Measurements from ENCODE around the gene TAS2R38.

The TAS2R38 gene

DNA sequence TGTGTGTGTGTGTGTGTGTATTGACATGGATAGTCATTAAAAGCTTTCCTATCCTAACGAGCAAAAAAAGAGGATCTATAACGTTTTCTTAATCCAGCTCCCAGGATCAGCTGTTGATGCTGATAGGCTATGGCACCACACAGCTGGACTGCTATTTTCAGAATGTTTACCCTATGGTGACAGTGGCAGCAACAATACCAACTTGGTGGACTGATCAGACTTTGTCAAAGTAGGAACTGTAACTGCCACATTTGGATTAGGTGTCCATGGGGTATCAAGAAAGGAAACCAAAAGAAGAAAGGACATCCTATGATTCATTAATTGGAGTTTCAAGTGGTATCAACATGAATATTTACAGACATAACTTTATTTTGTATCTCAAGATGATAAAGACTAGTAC is 24.1 kb downstream of the TAS2R38 start:
- H3K4me1 ChIP-seq (ENCODE audit: control insufficient read depth in 1 of 2, insufficient read depth in 2 of 2, low read length in 2 of 2): no peaks in the 10 kb centered on the region
- H3K36me3 ChIP-seq (ENCODE audit: control insufficient read depth in 1 of 2, insufficient read depth in 2 of 2, low read length in 2 of 2): no peaks in the 10 kb centered on the region
- no peak overlapping the region for H3K4me3 ChIP-seq (ENCODE audit: low read depth in 1 of 2, low read length in 2 of 2)
- no peak overlapping the region for H3K27ac ChIP-seq (ENCODE audit: low read depth, low read length)
- no peaks in the 10 kb centered on the region for H3K9me3 ChIP-seq (ENCODE audit: control insufficient read depth in 1 of 2, low read length in 2 of 2)
- H3K9ac ChIP-seq (ENCODE audit: low read depth in 1 of 2, low read length in 2 of 2): no peak overlapping the region
- H3K27me3 ChIP-seq (ENCODE audit: control insufficient read depth in 1 of 2, insufficient read depth in 2 of 2, low read length in 2 of 2): no peaks in the 10 kb centered on the region

DNA sequence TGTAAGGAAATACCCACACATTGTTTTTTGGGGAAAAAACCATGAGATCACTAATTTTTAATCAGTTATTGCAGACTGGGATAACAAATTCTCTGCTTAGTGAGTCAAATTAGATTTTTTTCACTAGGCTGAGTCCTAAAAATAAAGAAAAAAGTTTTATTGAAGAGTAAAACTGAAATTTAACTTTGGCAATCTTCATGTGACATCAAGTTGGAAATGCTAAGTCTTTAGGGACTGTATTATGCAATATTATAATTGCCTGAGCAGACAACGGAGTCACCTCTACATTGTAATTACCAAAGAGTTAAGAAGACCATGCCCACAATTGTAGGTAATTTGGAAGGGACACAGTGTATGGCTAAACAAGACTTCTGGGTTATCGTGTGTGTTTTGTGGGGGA is 24.6 kb downstream of the TAS2R38 start:
- Histone ChIP-seq H3K4me3 (ENCODE audit: low read depth in 1 of 2, low read length in 2 of 2) (no peak overlapping the region), H3K36me3 (ENCODE audit: control insufficient read depth in 1 of 2, insufficient read depth in 2 of 2, low read length in 2 of 2) (no peaks in the 10 kb centered on the region), H3K4me1 (ENCODE audit: control insufficient read depth in 1 of 2, insufficient read depth in 2 of 2, low read length in 2 of 2) (no peaks in the 10 kb centered on the region), H3K9ac (ENCODE audit: low read depth in 1 of 2, low read length in 2 of 2) (no peak overlapping the region), H3K27ac (ENCODE audit: low read depth, low read length) (no peak overlapping the region), H3K27me3 (ENCODE audit: control insufficient read depth in 1 of 2, insufficient read depth in 2 of 2, low read length in 2 of 2) (no peaks in the 10 kb centered on the region), H3K9me3 (ENCODE audit: control insufficient read depth in 1 of 2, low read length in 2 of 2) (no peaks in the 10 kb centered on the region)

DNA sequence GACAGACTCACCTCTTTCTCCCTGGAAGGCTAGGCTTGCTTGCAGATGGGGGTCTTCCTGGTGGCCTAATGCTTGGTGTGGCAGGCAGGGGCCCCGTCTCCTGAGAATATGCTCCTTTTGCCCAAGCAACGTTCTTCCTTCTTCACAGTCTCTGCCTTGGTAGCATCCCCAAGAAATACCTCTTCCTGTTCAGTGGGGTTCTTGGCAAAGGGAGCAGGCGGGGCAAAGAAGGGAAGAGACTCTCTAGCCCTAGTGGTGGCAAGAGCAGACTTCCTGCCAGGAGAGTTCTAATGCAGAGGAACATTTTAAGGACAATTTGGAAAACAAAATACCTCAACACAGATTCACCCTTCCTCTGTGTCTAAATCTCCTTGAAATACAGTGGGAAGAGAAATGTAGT is 26.8 kb downstream of the TAS2R38 start, which contains the start of gene CLEC5A:
Gene CLEC5A, minus strand, starts transcription at position 179 of the 400 bp plus-strand sequence. CDS start 682 bp downstream, outside the sequence.
- Histone ChIP-seq H3K9ac (ENCODE audit: low read depth in 1 of 2, low read length in 2 of 2) (no peak within 1 kb of the TSS), H3K27ac (ENCODE audit: low read depth, low read length) (no peak within 1 kb of the TSS), H3K4me3 (ENCODE audit: low read depth in 1 of 2, low read length in 2 of 2) (no peak within 1 kb of the TSS), H3K36me3 (ENCODE audit: control insufficient read depth in 1 of 2, insufficient read depth in 2 of 2, low read length in 2 of 2) (no peaks in the 10 kb centered on the region), H3K4me1 (ENCODE audit: control insufficient read depth in 1 of 2, insufficient read depth in 2 of 2, low read length in 2 of 2) (no peaks in the 10 kb centered on the region), H3K27me3 (ENCODE audit: control insufficient read depth in 1 of 2, insufficient read depth in 2 of 2, low read length in 2 of 2) (no peaks in the 10 kb centered on the region), H3K9me3 (ENCODE audit: control insufficient read depth in 1 of 2, low read length in 2 of 2) (peaks cover 0 to 7% of the 10 kb centered on the region in 2 donors)

DNA sequence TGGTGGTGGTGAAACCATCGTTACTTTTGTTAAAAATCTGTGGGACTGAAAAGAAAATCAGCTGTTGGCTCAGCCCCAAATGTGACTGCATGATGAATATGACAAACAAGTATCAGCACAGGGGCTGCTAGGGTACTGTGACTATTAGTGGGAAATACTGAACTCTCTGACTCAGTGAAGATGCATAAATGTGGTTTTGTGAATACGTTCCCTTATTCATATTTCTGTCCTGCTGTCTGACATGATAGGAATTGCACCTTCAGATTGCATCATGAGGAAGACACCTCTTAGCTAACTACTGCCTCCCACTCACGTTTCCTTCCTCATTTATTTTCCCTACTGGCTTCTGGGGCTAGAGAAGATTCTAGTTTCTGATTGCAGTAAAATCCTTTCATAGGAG is 28.2 kb downstream of the TAS2R38 start:
- Histone ChIP-seq H3K4me3 (ENCODE audit: low read depth in 1 of 2, low read length in 2 of 2) (no peak overlapping the region), H3K27me3 (ENCODE audit: control insufficient read depth in 1 of 2, insufficient read depth in 2 of 2, low read length in 2 of 2) (no peaks in the 10 kb centered on the region), H3K9me3 (ENCODE audit: control insufficient read depth in 1 of 2, low read length in 2 of 2) (peaks cover 0 to 17% of the 10 kb centered on the region in 2 donors), H3K9ac (ENCODE audit: low read depth in 1 of 2, low read length in 2 of 2) (no peak overlapping the region), H3K4me1 (ENCODE audit: control insufficient read depth in 1 of 2, insufficient read depth in 2 of 2, low read length in 2 of 2) (no peaks in the 10 kb centered on the region), H3K27ac (ENCODE audit: low read depth, low read length) (no peak overlapping the region), H3K36me3 (ENCODE audit: control insufficient read depth in 1 of 2, insufficient read depth in 2 of 2, low read length in 2 of 2) (no peaks in the 10 kb centered on the region)

DNA sequence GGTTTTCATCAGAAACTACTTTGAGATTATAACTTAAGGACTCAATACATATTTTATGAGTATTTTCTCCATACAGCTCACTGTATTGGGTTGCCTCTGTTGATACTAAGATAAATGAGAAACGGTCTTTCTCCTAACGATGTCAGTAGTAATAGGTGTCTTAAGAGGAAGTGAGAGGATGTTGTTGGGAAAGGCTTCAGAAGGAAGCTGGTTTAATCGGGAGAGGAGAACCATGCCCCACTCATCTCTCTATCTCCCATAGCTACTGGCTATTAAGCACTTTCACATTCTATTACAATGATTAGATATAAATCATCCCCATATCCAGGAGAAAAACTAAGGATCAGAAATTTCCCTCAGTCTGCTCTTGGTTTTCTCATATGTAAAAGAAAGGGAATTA is 28.8 kb downstream of the TAS2R38 start:
- Histone ChIP-seq H3K4me3 (ENCODE audit: low read depth in 1 of 2, low read length in 2 of 2) (no peak overlapping the region), H3K9ac (ENCODE audit: low read depth in 1 of 2, low read length in 2 of 2) (no peak overlapping the region), H3K27ac (ENCODE audit: low read depth, low read length) (no peak overlapping the region), H3K4me1 (ENCODE audit: control insufficient read depth in 1 of 2, insufficient read depth in 2 of 2, low read length in 2 of 2) (no peaks in the 10 kb centered on the region), H3K36me3 (ENCODE audit: control insufficient read depth in 1 of 2, insufficient read depth in 2 of 2, low read length in 2 of 2) (no peaks in the 10 kb centered on the region), H3K27me3 (ENCODE audit: control insufficient read depth in 1 of 2, insufficient read depth in 2 of 2, low read length in 2 of 2) (no peaks in the 10 kb centered on the region), H3K9me3 (ENCODE audit: control insufficient read depth in 1 of 2, low read length in 2 of 2) (peaks cover 0 to 17% of the 10 kb centered on the region in 2 donors)

DNA sequence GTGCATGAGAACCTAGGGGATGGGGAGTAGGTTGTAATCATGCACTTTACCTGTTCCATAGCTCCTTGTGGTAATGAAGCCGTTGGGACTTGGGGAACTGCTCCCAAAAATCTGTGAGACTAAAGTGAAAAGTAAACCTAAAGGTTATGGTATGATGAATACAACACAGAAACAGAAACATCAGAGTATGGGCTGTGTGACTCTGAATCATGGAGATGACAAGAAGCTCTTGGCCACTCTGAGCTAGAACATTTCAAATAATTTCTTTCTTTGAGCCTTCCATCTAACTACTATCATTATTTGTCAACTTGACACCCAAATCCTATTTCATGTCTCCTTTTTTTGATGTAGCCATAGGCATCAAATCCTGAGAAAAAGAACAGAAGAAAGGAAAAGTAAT is 29.7 kb downstream of the TAS2R38 start:
- Histone ChIP-seq H3K27ac (ENCODE audit: low read depth, low read length) (no peak overlapping the region), H3K27me3 (ENCODE audit: control insufficient read depth in 1 of 2, insufficient read depth in 2 of 2, low read length in 2 of 2) (no peaks in the 10 kb centered on the region), H3K9ac (ENCODE audit: low read depth in 1 of 2, low read length in 2 of 2) (no peak overlapping the region), H3K9me3 (ENCODE audit: control insufficient read depth in 1 of 2, low read length in 2 of 2) (peaks cover 0 to 17% of the 10 kb centered on the region in 2 donors), H3K4me3 (ENCODE audit: low read depth in 1 of 2, low read length in 2 of 2) (no peak overlapping the region), H3K4me1 (ENCODE audit: control insufficient read depth in 1 of 2, insufficient read depth in 2 of 2, low read length in 2 of 2) (no peaks in the 10 kb centered on the region), H3K36me3 (ENCODE audit: control insufficient read depth in 1 of 2, insufficient read depth in 2 of 2, low read length in 2 of 2) (no peaks in the 10 kb centered on the region)

DNA sequence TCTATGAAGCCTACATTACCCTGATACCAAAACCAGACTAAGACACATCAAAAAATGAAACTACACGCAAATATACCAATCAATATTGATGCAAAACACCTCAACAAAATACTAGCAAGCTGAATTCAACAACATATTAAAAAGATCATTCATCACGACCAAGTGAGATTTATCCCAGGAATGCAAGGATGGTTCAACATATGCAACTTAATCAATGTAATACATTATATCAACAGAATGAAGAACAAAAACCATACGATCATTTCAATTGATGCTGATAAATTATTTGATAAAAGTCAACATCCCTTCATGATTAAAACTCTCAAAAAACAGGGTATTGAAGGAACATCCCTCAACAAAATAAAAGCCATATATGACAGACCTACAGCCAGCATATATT is 32.5 kb downstream of the TAS2R38 start:
- Histone ChIP-seq H3K27me3 (ENCODE audit: control insufficient read depth in 1 of 2, insufficient read depth in 2 of 2, low read length in 2 of 2) (no peaks in the 10 kb centered on the region), H3K4me1 (ENCODE audit: control insufficient read depth in 1 of 2, insufficient read depth in 2 of 2, low read length in 2 of 2) (no peaks in the 10 kb centered on the region), H3K9ac (ENCODE audit: low read depth in 1 of 2, low read length in 2 of 2) (no peak overlapping the region), H3K4me3 (ENCODE audit: low read depth in 1 of 2, low read length in 2 of 2) (no peak overlapping the region), H3K27ac (ENCODE audit: low read depth, low read length) (no peak overlapping the region), H3K9me3 (ENCODE audit: control insufficient read depth in 1 of 2, low read length in 2 of 2) (peaks cover 0 to 17% of the 10 kb centered on the region in 2 donors), H3K36me3 (ENCODE audit: control insufficient read depth in 1 of 2, insufficient read depth in 2 of 2, low read length in 2 of 2) (no peaks in the 10 kb centered on the region)

DNA sequence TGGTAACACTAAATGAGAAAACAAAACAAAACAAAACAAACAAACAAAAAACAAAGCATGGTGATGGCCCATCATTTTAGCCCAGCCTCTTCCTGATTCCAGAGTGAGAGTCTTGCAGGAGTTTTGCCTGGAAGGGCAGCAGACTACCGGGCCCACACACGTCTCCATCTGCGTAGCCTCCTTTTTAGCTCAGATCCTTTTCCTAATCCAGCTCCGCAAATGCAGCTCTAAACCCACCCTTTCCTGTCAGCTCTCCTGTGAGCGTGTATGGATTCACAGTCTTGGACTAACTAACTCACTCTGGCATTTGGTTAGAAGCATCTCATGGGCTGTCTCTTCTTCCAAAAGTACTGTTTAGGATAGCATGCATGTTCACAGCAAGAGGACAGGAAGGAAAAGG is 43.4 kb downstream of the TAS2R38 start:
- Histone ChIP-seq H3K27me3 (ENCODE audit: control insufficient read depth in 1 of 2, insufficient read depth in 2 of 2, low read length in 2 of 2) (no peaks in the 10 kb centered on the region), H3K9me3 (ENCODE audit: control insufficient read depth in 1 of 2, low read length in 2 of 2) (no peaks in the 10 kb centered on the region), H3K4me1 (ENCODE audit: control insufficient read depth in 1 of 2, insufficient read depth in 2 of 2, low read length in 2 of 2) (no peaks in the 10 kb centered on the region), H3K36me3 (ENCODE audit: control insufficient read depth in 1 of 2, insufficient read depth in 2 of 2, low read length in 2 of 2) (no peaks in the 10 kb centered on the region), H3K9ac (ENCODE audit: low read depth in 1 of 2, low read length in 2 of 2) (no peak overlapping the region), H3K4me3 (ENCODE audit: low read depth in 1 of 2, low read length in 2 of 2) (no peak overlapping the region), H3K27ac (ENCODE audit: low read depth, low read length) (no peak overlapping the region)

DNA sequence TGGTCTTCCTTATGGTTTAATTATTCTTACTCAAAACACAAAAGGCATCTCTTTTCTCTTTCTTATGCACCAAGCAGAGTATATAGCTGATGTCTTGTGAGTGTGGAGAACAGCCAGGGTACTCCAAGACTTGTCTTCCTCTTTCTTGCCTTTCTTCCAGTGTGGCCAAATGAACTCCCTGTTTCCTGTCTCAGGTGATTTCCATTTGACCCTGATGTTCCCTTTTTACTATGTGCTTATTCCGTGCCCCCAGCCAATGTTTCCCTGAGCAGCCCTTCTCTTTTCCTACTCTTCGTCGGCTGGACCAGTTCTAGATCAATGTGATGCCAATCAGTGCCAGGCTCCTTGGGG is 44.8 kb downstream of the TAS2R38 start:
- no peaks in the 10 kb centered on the region for H3K4me1 ChIP-seq (ENCODE audit: control insufficient read depth in 1 of 2, insufficient read depth in 2 of 2, low read length in 2 of 2)
- no peak overlapping the region for H3K4me3 ChIP-seq (ENCODE audit: low read depth in 1 of 2, low read length in 2 of 2)
- H3K27me3 ChIP-seq (ENCODE audit: control insufficient read depth in 1 of 2, insufficient read depth in 2 of 2, low read length in 2 of 2): no peaks in the 10 kb centered on the region
- H3K27ac ChIP-seq (ENCODE audit: low read depth, low read length): no peak overlapping the region
- H3K9ac ChIP-seq (ENCODE audit: low read depth in 1 of 2, low read length in 2 of 2): no peak overlapping the region
- no peaks in the 10 kb centered on the region for H3K36me3 ChIP-seq (ENCODE audit: control insufficient read depth in 1 of 2, insufficient read depth in 2 of 2, low read length in 2 of 2)
- no peaks in the 10 kb centered on the region for H3K9me3 ChIP-seq (ENCODE audit: control insufficient read depth in 1 of 2, low read length in 2 of 2)

DNA sequence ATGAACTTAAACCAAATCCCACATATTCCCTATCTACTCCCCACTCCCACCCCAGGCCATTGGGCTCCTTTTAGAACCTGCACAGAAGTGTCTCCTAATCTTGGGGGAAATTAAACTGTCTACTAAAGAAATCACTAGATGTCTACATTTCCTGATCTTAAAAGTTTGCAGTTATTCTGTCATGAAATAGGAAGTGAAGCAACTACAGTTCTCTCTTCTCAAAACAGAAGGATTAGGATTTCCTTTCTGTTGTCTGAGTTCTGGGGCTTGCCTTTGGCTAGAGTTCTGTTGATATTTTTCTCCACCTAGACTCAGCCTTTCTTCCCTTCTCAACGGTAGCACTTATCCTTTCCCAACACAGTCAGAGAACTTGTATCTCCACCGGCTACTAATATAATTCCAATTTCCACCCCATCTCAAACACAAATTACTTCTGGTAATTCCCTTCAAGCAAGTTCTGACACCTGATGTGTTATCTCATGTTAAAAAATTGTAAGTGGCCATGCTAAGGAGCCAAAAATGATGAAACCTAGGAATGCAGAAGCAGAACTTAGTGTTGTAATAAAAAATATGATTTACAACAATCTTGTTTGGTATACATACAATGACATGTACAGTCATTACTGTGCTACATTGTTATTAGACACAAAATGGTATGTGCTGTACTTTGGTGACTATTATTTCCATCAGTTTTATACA is 45.3 kb downstream of the TAS2R38 start:
- Histone ChIP-seq H3K9ac (ENCODE audit: low read depth in 1 of 2, low read length in 2 of 2) (no peak overlapping the region), H3K4me3 (ENCODE audit: low read depth in 1 of 2, low read length in 2 of 2) (no peak overlapping the region), H3K9me3 (ENCODE audit: control insufficient read depth in 1 of 2, low read length in 2 of 2) (no peaks in the 10 kb centered on the region), H3K36me3 (ENCODE audit: control insufficient read depth in 1 of 2, insufficient read depth in 2 of 2, low read length in 2 of 2) (no peaks in the 10 kb centered on the region), H3K27ac (ENCODE audit: low read depth, low read length) (no peak overlapping the region), H3K27me3 (ENCODE audit: control insufficient read depth in 1 of 2, insufficient read depth in 2 of 2, low read length in 2 of 2) (no peaks in the 10 kb centered on the region), H3K4me1 (ENCODE audit: control insufficient read depth in 1 of 2, insufficient read depth in 2 of 2, low read length in 2 of 2) (no peaks in the 10 kb centered on the region)

Measured in duodenal mucosa (tissue), 2 donors.